CD4-positive, alpha-beta T cell (primary cell): ENCODE measurements around the gene PHF3. TPM values are rescaled to one million over a fixed set of nuclear protein-coding genes. Genes with fewer than 3 reads are reported as not detected.

ENCODE experiments used
- ATAC-seq: fragments of 200-7000 bp; cut with Tn5 transposase; one replicate; pipeline ENCODE4 v1.10.0; 2022; ENCODE audit warnings: mild to moderate bottlenecking; ENCODE audit not compliant: poor library complexity
- CTCF ChIA-PET: fragments of 350-600 bp; sonication (Branson Sonifier 250); formaldehyde crosslinking; loops from one replicate; lab custom pipeline; 2021; ENCODE audit warnings: antibody characterized with exemption, inconsistent platforms; lab: Charles Lee
- POLR2A ChIA-PET: fragments of 350-600 bp; sonication (Branson Sonifier 250); formaldehyde crosslinking; loops from one replicate; lab custom pipeline; 2021; ENCODE audit warnings: antibody characterized with exemption, inconsistent platforms; lab: Charles Lee
- DNase-seq, 14 experiments: peaks; one replicate each; pipeline ENCODE4 v3.0.0-alpha.2; 2013 to 2020; ENCODE audit warnings: mixed read lengths in 2 of 14
- H3K27ac ChIP-seq, 2 donors: one replicate each; pipeline versions ENCODE4 v1.5.1 to v1.7.0; 2013; ENCODE audit warnings: low read length in 2 of 2, low read depth in 1 of 2, mild to moderate bottlenecking in 1 of 2
- H3K27me3 ChIP-seq, 2 experiments: 1 replicate in 1 of 2; 2 replicates in 1 of 2; pipeline versions ENCODE4 v1.6.1 to v1.7.0; 2013; ENCODE audit warnings: low read length in 2 of 2, control low read depth in 1 of 2, mild to moderate bottlenecking in 1 of 2, moderate library complexity in 1 of 2; ENCODE audit not compliant: insufficient read depth in 2 of 2, control insufficient read depth in 1 of 2
- H3K36me3 ChIP-seq: one replicate; pipeline ENCODE4 v1.6.1; 2013; ENCODE audit warnings: low read length, control low read depth; ENCODE audit not compliant: insufficient read depth
- H3K4me1 ChIP-seq: one replicate; pipeline ENCODE4 v1.6.1; 2013; ENCODE audit warnings: low read length, control low read depth; ENCODE audit not compliant: insufficient read depth
- H3K4me3 ChIP-seq: one replicate; pipeline ENCODE4 v1.5.1; 2013; ENCODE audit warnings: mild to moderate bottlenecking, low read length, moderate library complexity
- H3K9me3 ChIP-seq, 2 experiments: 1 replicate in 1 of 2; 2 replicates in 1 of 2; pipeline versions ENCODE4 v1.6.1 to v1.7.0; 2013; ENCODE audit warnings: low read length in 2 of 2, mild to moderate bottlenecking in 2 of 2, control low read depth in 1 of 2, moderate library complexity in 1 of 2; ENCODE audit not compliant: control insufficient read depth in 1 of 2, insufficient read depth in 1 of 2
- H3K27ac Mint-ChIP-seq: one replicate; pipeline ENCODE4 v1.8.0; 2020; ENCODE audit warnings: mixed read lengths
- H3K27me3 Mint-ChIP-seq: one replicate; pipeline ENCODE4 v1.8.0; 2021; ENCODE audit warnings: mixed read lengths
- H3K36me3 Mint-ChIP-seq: one replicate; pipeline ENCODE4 v1.8.0; 2021; ENCODE audit warnings: low read depth, mixed read lengths
- H3K4me1 Mint-ChIP-seq: one replicate; pipeline ENCODE4 v1.8.0; 2021; ENCODE audit warnings: low read depth, mixed read lengths
- H3K4me3 Mint-ChIP-seq: one replicate; pipeline ENCODE4 v1.8.0; 2020; ENCODE audit warnings: mild to moderate bottlenecking, mixed read lengths
- H3K9me3 Mint-ChIP-seq: one replicate; pipeline ENCODE4 v1.8.0; 2020; ENCODE audit warnings: mixed read lengths
- intact Hi-C, 2 experiments: fragments of 100-400 bp; cut with DNase I in 1 of 2; cut with micrococcal nuclease in 1 of 2; formaldehyde crosslinking; loops; one replicate each; pipeline versions ENCODE4 v1.15.1 to v1.9.0; 2023 to 2025; cut with DNase I, micrococcal nuclease
- total RNA-seq, 174 experiments: library from RNA in 2 of 174; stranded (reverse) in 2 of 174; gene quantifications; one replicate each; pipeline ENCODE4 v1.2.3 and lab custom pipeline; 2021 to 2026
- TF ChIP-seq, protein P1 (sequence below): fragments of 200-600 bp; IDR thresholded peaks from one replicate; pipeline ENCODE4 v1.8.0; 2022; ENCODE audit warnings: antibody characterized with exemption, mild to moderate bottlenecking

The PHF3 gene
- total RNA-seq, 2 experiments from 2014 or later = 125 to 136 TPM

GRCh38 chr6:63705707-63706106 lies 70.1 kb downstream of the PHF3 start:
- H3K36me3 ChIP-seq = peaks cover 85% of the 10 kb centered on the region
- no peak for ATAC-seq
- TF ChIP-seq, protein P1, sequence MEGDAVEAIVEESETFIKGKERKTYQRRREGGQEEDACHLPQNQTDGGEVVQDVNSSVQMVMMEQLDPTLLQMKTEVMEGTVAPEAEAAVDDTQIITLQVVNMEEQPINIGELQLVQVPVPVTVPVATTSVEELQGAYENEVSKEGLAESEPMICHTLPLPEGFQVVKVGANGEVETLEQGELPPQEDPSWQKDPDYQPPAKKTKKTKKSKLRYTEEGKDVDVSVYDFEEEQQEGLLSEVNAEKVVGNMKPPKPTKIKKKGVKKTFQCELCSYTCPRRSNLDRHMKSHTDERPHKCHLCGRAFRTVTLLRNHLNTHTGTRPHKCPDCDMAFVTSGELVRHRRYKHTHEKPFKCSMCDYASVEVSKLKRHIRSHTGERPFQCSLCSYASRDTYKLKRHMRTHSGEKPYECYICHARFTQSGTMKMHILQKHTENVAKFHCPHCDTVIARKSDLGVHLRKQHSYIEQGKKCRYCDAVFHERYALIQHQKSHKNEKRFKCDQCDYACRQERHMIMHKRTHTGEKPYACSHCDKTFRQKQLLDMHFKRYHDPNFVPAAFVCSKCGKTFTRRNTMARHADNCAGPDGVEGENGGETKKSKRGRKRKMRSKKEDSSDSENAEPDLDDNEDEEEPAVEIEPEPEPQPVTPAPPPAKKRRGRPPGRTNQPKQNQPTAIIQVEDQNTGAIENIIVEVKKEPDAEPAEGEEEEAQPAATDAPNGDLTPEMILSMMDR = no peak

DNA sequence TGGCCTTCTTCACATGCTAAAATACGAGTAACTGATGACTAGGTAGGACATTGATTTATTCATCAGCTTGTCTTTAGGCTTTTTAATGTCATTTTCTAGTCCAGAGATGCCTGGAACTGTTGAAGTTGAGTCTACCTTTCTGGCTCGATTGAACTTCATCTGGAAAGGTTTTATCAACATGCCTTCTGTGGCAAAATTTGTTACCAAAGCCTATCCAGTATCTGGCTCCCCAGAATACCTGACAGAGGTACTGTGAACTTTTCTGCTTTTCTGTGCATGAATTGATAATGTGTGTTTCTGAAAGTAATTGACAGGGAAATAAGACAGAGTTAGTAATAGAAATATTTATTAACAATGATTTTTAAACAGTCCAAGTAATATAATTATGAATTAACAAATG lies 71.0 kb downstream of the PHF3 start:
- DNase-seq = no peak
- Histone ChIP-seq H3K27ac (no peak overlapping the region), H3K4me3 (no peak overlapping the region), H3K27me3 (no peaks in the 10 kb centered on the region), H3K4me1 (no peaks in the 10 kb centered on the region), H3K36me3 (peaks cover 84% of the 10 kb centered on the region), H3K9me3 (no peaks in the 10 kb centered on the region)
- Mint-ChIP-seq H3K4me3 (no peak overlapping the region), H3K36me3 (peaks cover 94% of the 10 kb centered on the region), H3K9me3 (no peaks in the 10 kb centered on the region), H3K27ac (no peak overlapping the region), H3K27me3 (no peaks in the 10 kb centered on the region), H3K4me1 (no peaks in the 10 kb centered on the region)
- CTCF ChIA-PET = no interaction called here
- POLR2A ChIA-PET = no interaction called here
- TF ChIP-seq, protein P1 = no peak
- intact Hi-C loops = loop anchor here (5.0 kb wide), 2 partner anchors 69 to 119 kb away; partner anchors contain the start of gene PHF3 (in 1 of the 2)
- no peak for ATAC-seq

More at GRCh38 chr6:63705707-63706106, 70.1 kb downstream of the PHF3 start:
- H3K27ac ChIP-seq = no peak overlapping the region
- H3K27me3 Mint-ChIP-seq = no peaks in the 10 kb centered on the region
- no peaks in the 10 kb centered on the region for H3K9me3 ChIP-seq
- peak overlapping the region; percentile 27 for H3K27ac Mint-ChIP-seq
- no peak for DNase-seq
- ChIA-PET POLR2A (interaction anchor here (1.0 kb wide), 1 partner anchor 70 kb away, joined by 4 read pairs; the partner anchor contains the start of gene PHF3), CTCF (interaction anchor here (1.1 kb wide), 1 partner anchor 107 kb away, joined by 3 read pairs; no protein-coding TSS in a partner anchor)
- no peaks in the 10 kb centered on the region for H3K4me1 Mint-ChIP-seq
- H3K27me3 ChIP-seq = no peaks in the 10 kb centered on the region
- H3K4me3 Mint-ChIP-seq = no peak overlapping the region
- H3K4me3 ChIP-seq = no peak overlapping the region
- no peaks in the 10 kb centered on the region for H3K4me1 ChIP-seq
- peaks cover 94% of the 10 kb centered on the region for H3K36me3 Mint-ChIP-seq
- no peaks in the 10 kb centered on the region for H3K9me3 Mint-ChIP-seq
- intact Hi-C loops = loop anchor here (5.0 kb wide), 2 partner anchors 68 to 118 kb away; partner anchors contain the start of gene PHF3 (in 1 of the 2)

- ATAC-seq (no peak), DNase-seq (no peak)
- intact Hi-C loops = loop anchor here (5.0 kb wide), 2 partner anchors 71 to 121 kb away; partner anchors contain the start of gene PHF3 (in 1 of the 2)
- H3K4me3 ChIP-seq = no peak overlapping the region
- peaks cover 84% of the 10 kb centered on the region for H3K36me3 ChIP-seq
- Mint-ChIP-seq H3K4me3 (no peak overlapping the region), H3K27me3 (no peaks in the 10 kb centered on the region), H3K4me1 (peaks cover 6% of the 10 kb centered on the region), H3K9me3 (no peaks in the 10 kb centered on the region), H3K36me3 (peaks cover 94% of the 10 kb centered on the region), H3K27ac (no peak overlapping the region)
- H3K27me3 ChIP-seq = no peaks in the 10 kb centered on the region
- H3K27ac ChIP-seq = no peak overlapping the region
- CTCF ChIA-PET = interaction anchor here (1.0 kb wide), 1 partner anchor 110 kb away, joined by 4 read pairs; no protein-coding TSS in a partner anchor
- no peaks in the 10 kb centered on the region for H3K9me3 ChIP-seq
- TF ChIP-seq, protein P1 = no peak
- POLR2A ChIA-PET = no interaction called here
- H3K4me1 ChIP-seq = no peaks in the 10 kb centered on the region
These were observed 73.0 kb downstream of the PHF3 start for GRCh38 chr6:63708631-63709030.
